DND-41 (cell line): ENCODE data around the gene MTOR.

Experiments
- CTCF ChIP-seq: IDR thresholded peaks from 2 replicates; pipeline ENCODE4 v1.5.1; 2012; ENCODE audit warnings: borderline replicate concordance, low read length, moderate library complexity, mild to moderate bottlenecking; ENCODE audit not compliant: poor library complexity, severe bottlenecking; ENCODE audit errors: extremely low read depth
- EZH2 ChIP-seq: IDR thresholded peaks from 3 replicates; pipeline ENCODE4 v1.6.1; 2012; ENCODE audit warnings: borderline replicate concordance, low read depth, mild to moderate bottlenecking, moderate library complexity, low read length, inconsistent platforms; ENCODE audit not compliant: severe bottlenecking

- TF ChIP-seq CTCF (no peak), EZH2 (no peak)
These were observed 39.2 kb upstream of the MTOR start for GRCh38 chr1:11301601-11302000.
